ENCODE measurements around the gene NOD1. TPM values are rescaled to one million over a fixed set of nuclear protein-coding genes. Genes with fewer than 3 reads are reported as not detected.

NOD1 gene
- total and polyA plus RNA-seq, 2 donors (not counting 1 experiment from before 2014, with no cell fraction given) = 20.6 to 28.8 TPM

- no peak overlapping the region for H2AFZ ChIP-seq (ENCODE audit: insufficient read depth, low read depth, low read length, poor library complexity, severe bottlenecking)
- ChIA-PET POLR2A (no interaction called here), CTCF (interaction anchor here (1.0 kb wide), 1 partner anchor 10 kb away, joined by 3 read pairs; no protein-coding TSS in a partner anchor)
- TF ChIP-seq, protein P1, sequence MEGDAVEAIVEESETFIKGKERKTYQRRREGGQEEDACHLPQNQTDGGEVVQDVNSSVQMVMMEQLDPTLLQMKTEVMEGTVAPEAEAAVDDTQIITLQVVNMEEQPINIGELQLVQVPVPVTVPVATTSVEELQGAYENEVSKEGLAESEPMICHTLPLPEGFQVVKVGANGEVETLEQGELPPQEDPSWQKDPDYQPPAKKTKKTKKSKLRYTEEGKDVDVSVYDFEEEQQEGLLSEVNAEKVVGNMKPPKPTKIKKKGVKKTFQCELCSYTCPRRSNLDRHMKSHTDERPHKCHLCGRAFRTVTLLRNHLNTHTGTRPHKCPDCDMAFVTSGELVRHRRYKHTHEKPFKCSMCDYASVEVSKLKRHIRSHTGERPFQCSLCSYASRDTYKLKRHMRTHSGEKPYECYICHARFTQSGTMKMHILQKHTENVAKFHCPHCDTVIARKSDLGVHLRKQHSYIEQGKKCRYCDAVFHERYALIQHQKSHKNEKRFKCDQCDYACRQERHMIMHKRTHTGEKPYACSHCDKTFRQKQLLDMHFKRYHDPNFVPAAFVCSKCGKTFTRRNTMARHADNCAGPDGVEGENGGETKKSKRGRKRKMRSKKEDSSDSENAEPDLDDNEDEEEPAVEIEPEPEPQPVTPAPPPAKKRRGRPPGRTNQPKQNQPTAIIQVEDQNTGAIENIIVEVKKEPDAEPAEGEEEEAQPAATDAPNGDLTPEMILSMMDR (IDR thresholded peaks at IDR 0.05) = no peak
- TF ChIP-seq EZH2 (IDR thresholded peaks at IDR 0.05; ENCODE audit: borderline replicate concordance, insufficient read depth, low read depth, low read length, poor library complexity, severe bottlenecking) = no peak
- ATAC-seq (ENCODE audit: low read depth) = no peak
- Mint-ChIP-seq H3K27me3 (no peaks in the 10 kb centered on the region), H3K4me3 (no peak overlapping the region), H3K9me3 (ENCODE audit: insufficient read depth) (no peaks in the 10 kb centered on the region), H3K4me1 (peaks cover 79% of the 10 kb centered on the region), H3K27ac (peak overlapping the region; percentile 63)
- WGBS (ENCODE audit: insufficient coverage) = no CpG with 5 or more reads among the region's 1 CpG
- no peak overlapping the region for H3K27ac ChIP-seq (ENCODE audit: low read length in 2 of 2)
- no peaks in the 10 kb centered on the region for H4K20me1 ChIP-seq (ENCODE audit: control insufficient read depth, insufficient read depth, low read length, poor library complexity, severe bottlenecking)
- H3K9ac ChIP-seq (ENCODE audit: low read length) = no peak overlapping the region
- H3K27me3 ChIP-seq (replicated peaks in 1 of 4; ENCODE audit: control extremely low read depth in 1 of 4, control insufficient read depth in 3 of 4, insufficient read depth in 4 of 4, low read length in 3 of 4) = no peaks in the 10 kb centered on the region
- H3K4me1 ChIP-seq (ENCODE audit: control insufficient read depth in 2 of 2, insufficient read depth in 2 of 2, low read length in 2 of 2) = peaks cover 61 to 67% of the 10 kb centered on the region in 2 donors
- intact Hi-C loops (cut with micrococcal nuclease) = loop anchor here (10.0 kb wide), 1 partner anchor 449 kb away; the partner anchor contains the start of genes FKBP14 and PLEKHA8
- H3K79me2 ChIP-seq (ENCODE audit: control insufficient read depth, insufficient read depth, low read length) = peaks cover 92% of the 10 kb centered on the region
- no peak overlapping the region for H3K4me3 ChIP-seq (ENCODE audit: control extremely low read depth in 1 of 5, extremely low read depth in 1 of 5, insufficient read depth in 1 of 5, low read depth in 2 of 5, low read length in 4 of 5)
- H3K36me3 ChIP-seq (replicated peaks in 1 of 2; ENCODE audit: control extremely low read depth in 1 of 2, control insufficient read depth in 1 of 2, extremely low read depth in 1 of 2, insufficient read depth in 2 of 2, low read length in 1 of 2) = peaks cover 7 to 18% of the 10 kb centered on the region in 2 experiments
- H3K4me2 ChIP-seq (replicated peaks; ENCODE audit: low read depth, low read length, poor library complexity, severe bottlenecking) = no peak overlapping the region
- DNase-seq = no peak
- peaks cover 0 to 4% (median 0%) of the 10 kb centered on the region in 3 donors for H3K9me3 ChIP-seq (ENCODE audit: control extremely low read depth in 1 of 3, control insufficient read depth in 2 of 3, insufficient read depth in 1 of 3, low read length in 2 of 3)
Observed at GRCh38 chr7:30473903-30474302, 4.7 kb downstream of the NOD1 start.
